ENCODE results near the gene TNFAIP8L2. TPM values are rescaled to one million over a fixed set of nuclear protein-coding genes. Genes with fewer than 3 reads are reported as not detected.

Gene TNFAIP8L2
- total RNA-seq, result 0.94 TPM

GRCh38 chr1:151156515-151156819 is at the start of gene TNFAIP8L2:
TNFAIP8L2 (plus strand) TSS chr1:151156649; CDS start chr1:151158698, 2,049 bp downstream.

GRCh38 chr1:151146412-151147131 is 9.9 kb upstream of the TNFAIP8L2 start, which contains the start of gene SEMA6C:
SEMA6C (minus strand) TSS chr1:151146631; CDS start chr1:151142621, 4,010 bp downstream.

GRCh38 chr1:151165738-151166504 is 9.5 kb downstream of the TNFAIP8L2 start, which contains the start of the genes LYSMD1 and SCNM1:
LYSMD1 (minus strand) TSS chr1:151165902; CDS start chr1:151165258, 644 bp downstream.
SCNM1 (plus strand) TSS chr1:151166144; CDS start chr1:151166153, 9 bp downstream.

DNA sequence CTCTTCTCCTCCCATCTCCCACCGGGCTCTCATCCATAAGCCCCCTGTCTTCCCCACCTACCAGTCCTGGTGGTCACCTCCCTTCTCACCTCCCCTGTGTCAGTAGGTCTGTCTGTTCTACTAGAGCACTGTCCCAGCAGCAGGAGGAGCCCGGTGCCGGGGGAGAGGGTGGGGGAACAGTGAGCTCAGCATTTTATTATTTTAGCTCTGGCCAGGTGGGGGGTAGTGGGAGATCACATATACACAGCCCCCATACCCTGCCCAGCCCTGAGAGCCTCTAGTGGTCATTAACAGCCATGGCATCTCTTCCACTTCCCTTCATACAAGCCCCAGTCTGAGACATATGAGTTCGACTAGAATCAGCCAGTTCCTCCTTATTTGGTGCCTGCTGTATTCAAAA is 19.4 kb downstream of the TNFAIP8L2 start, which contains the start of gene TMOD4:
TSS of gene TMOD4 (minus strand) at position 119 of the 400 bp plus-strand sequence. CDS start 1,106 bp downstream, outside the sequence.

DNA sequence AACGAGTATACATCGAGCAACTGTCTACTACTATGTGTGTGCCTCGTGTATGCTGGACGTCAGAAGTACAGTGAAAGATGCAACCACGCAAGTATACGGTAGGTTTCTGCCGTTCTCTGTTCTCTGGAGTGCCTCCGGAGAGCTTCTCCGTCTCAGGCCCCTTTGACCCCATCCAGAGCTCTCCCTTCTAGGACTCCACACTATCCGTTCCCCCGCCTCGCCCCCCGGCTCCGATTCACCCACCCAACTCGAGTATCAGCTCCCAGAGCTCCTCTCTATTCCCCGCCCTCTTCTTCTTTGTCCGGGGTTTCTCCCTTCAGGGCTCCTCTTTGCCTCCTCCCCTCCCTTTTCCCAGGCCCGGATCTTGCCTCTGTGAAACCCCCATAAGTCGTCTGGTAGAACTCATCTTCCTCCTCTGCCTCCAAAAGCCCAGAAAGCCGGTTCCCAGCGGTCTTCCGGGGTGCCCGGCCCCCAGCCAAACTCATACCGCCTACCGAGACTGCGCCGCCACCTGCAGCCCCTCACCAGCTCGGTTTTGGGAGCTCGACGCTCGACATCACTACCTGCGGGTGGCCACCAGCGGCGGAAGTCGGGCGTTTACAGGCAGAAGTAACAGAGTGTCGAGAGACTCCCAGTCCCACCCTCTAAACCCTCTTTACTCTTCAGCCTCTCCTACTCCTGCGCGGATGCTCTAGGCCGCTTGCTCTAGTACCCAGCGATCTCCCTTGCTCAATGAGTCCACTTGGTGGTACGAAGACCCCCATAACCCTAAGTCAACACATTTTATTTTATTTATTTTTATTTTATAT is 33.4 kb downstream of the TNFAIP8L2 start, which contains the start of gene VPS72:
TSS of gene VPS72 (minus strand) at position 561 of the 809 bp plus-strand sequence. CDS start at position 485, 76 bp downstream.

GRCh38 chr1:151198254-151199127 is 42.0 kb downstream of the TNFAIP8L2 start, which contains the start of gene PIP5K1A:
PIP5K1A (plus strand) TSS chr1:151198552; CDS start chr1:151198997, 445 bp downstream.

Other genes with a start within 250 kb of the TNFAIP8L2 start
- 78.3 TPM for gene SETDB1, start 230.3 kb upstream of the TNFAIP8L2 start, total RNA-seq
- gene CERS2, start 181.8 kb upstream of the TNFAIP8L2 start, total RNA-seq, result 36.0 TPM
- not detected for gene ANXA9, start 174.4 kb upstream of the TNFAIP8L2 start, total RNA-seq
- 14.4 TPM for gene MINDY1, start 149.7 kb upstream of the TNFAIP8L2 start, total RNA-seq
- 25.0 TPM for gene PRUNE1, start 148.2 kb upstream of the TNFAIP8L2 start, total RNA-seq
- gene BNIPL, start 120.1 kb upstream of the TNFAIP8L2 start, total RNA-seq, result 0.31 TPM
- 4.1 TPM for gene C1orf56, start 108.9 kb upstream of the TNFAIP8L2 start, total RNA-seq
- 44.1 TPM for gene CDC42SE1, start 97.0 kb upstream of the TNFAIP8L2 start, total RNA-seq
- gene MLLT11, start 96.3 kb upstream of the TNFAIP8L2 start, total RNA-seq, result 72.9 TPM
- gene GABPB2, start 85.9 kb upstream of the TNFAIP8L2 start, total RNA-seq, result 13.8 TPM
- gene SEMA6C, start 10.0 kb upstream of the TNFAIP8L2 start, total RNA-seq, result 40.1 TPM
- 17.2 TPM for gene LYSMD1, start 9.3 kb downstream of the TNFAIP8L2 start, total RNA-seq
- 23.2 TPM for gene SCNM1, start 9.5 kb downstream of the TNFAIP8L2 start, total RNA-seq
- not detected for gene TMOD4, start 19.3 kb downstream of the TNFAIP8L2 start, total RNA-seq
- gene VPS72, start 33.5 kb downstream of the TNFAIP8L2 start, total RNA-seq, result 63.2 TPM
- 95.8 TPM for gene PIP5K1A, start 41.9 kb downstream of the TNFAIP8L2 start, total RNA-seq
- 82.3 TPM for gene PSMD4, start 98.1 kb downstream of the TNFAIP8L2 start, total RNA-seq
- 8.8 TPM for gene ZNF687, start 125.7 kb downstream of the TNFAIP8L2 start, total RNA-seq
- 39.1 TPM for gene PI4KB, start 170.8 kb downstream of the TNFAIP8L2 start, total RNA-seq
- gene RFX5, start 190.6 kb downstream of the TNFAIP8L2 start, total RNA-seq, result 31.3 TPM
- 5.3 TPM for gene SELENBP1, start 216.1 kb downstream of the TNFAIP8L2 start, total RNA-seq
- gene PSMB4, start 242.9 kb downstream of the TNFAIP8L2 start, total RNA-seq, result 224 TPM

Data from parietal lobe (tissue), 1 donor.